K562 (cell line): ENCODE results near the gene ATP5F1C. TPM values are rescaled to one million over a fixed set of nuclear protein-coding genes. Genes with fewer than 3 reads are reported as not detected.
A peak's percentile ranks its signal among the peaks of the same experiment; 100 is the strongest.

Experiments
- FOSL1 ChIP-seq: fragments of 200-800 bp; sonication (Bioruptor generic); conservative IDR thresholded peaks from 2 replicates; pipeline ENCODE4 v1.6.1; 2016; ENCODE audit warnings: missing genetic modification characterization, missing compliant biosample characterization
- FOXM1 ChIP-seq, 2 experiments: fragments of 450-650 bp in 1 of 2; sonication (generic) in 1 of 2; formaldehyde crosslinking in 1 of 2; IDR thresholded peaks; 2 replicates each; pipeline versions ENCODE4 v1.6.1 to v1.9.0; 2017 to 2022; ENCODE audit warnings: low read depth in 2 of 2, mild to moderate bottlenecking in 2 of 2, missing genetic modification reagents in 1 of 2, moderate library complexity in 1 of 2
- MAZ ChIP-seq, 2 experiments: fragments of 450-650 bp in 1 of 2; sonication (generic) in 1 of 2; formaldehyde crosslinking; IDR thresholded peaks in 1 of 2; conservative IDR thresholded peaks in 1 of 2; 2 replicates each; pipeline versions ENCODE4 v1.4.0 to v1.5.0; 2020; ENCODE audit warnings: mild to moderate bottlenecking in 1 of 2, missing genetic modification reagents in 1 of 2
- SPI1 ChIP-seq: IDR thresholded peaks from 2 replicates; pipeline ENCODE4 v1.6.1; 2011; ENCODE audit warnings: low read depth, low read length, control low read depth, borderline replicate concordance
- polyA plus RNA-seq, 8 experiments: library from polyadenylated mRNA; depleted of rRNA in 4 of 8; stranded (reverse) in 5 of 8; unstranded in 3 of 8; fragments of >200 nt; fragmentation: Nextera tagmentation in 2 of 8; fragmentation: Illumina TruSeq in 1 of 8; extraction: Ambion mirVana in 2 of 8; extraction: Trizol in 1 of 8; gene quantifications; 2 replicates each; pipeline versions ENCODE4 v1.2.1 to v1.2.3, GENCODE V29; 2011 to 2014; ENCODE audit warnings: inconsistent platforms in 1 of 8, missing spikeins in 1 of 8
- total RNA-seq, 7 experiments: library from RNA; depleted of rRNA in 6 of 7; stranded (reverse); fragments of >200 nt in 6 of 7; fragmentation: Illumina TruSeq in 2 of 7; extraction: Trizol in 2 of 7; gene quantifications; 2 replicates each; pipeline versions ENCODE4 v1.2.1 to v1.2.3, GENCODE V29; 2011 to 2021; ENCODE audit warnings: low replicate concordance in 1 of 7
- TF ChIP-seq, protein P1 (sequence below): fragments of 200-600 bp; sonication (generic); IDR thresholded peaks from one replicate; pipeline ENCODE4 v1.6.1; 2012; ENCODE audit warnings: mild to moderate bottlenecking, low read depth, low read length, inconsistent platforms
- TF ChIP-seq, protein P2 (sequence below): sonication (generic); formaldehyde crosslinking; IDR thresholded peaks from 2 replicates; pipeline ENCODE4 v1.8.0; 2022; ENCODE audit warnings: mild to moderate bottlenecking, missing genetic modification reagents
- TF ChIP-seq, protein P3 (sequence below): fragments of 250-450 bp; sonication (Bioruptor Pico); IDR thresholded peaks from 2 replicates; pipeline ENCODE4 v1.4.0; 2020; ENCODE audit warnings: mild to moderate bottlenecking

Gene ATP5F1C
- total and polyA plus RNA-seq, 9 of the 15 experiments (the other 6 are each of a cell fraction or from before 2014, with no cell fraction given): 389 to 1,475 (median 559) TPM

GRCh38 chr10:7818295-7819120 is 30.5 kb downstream of the ATP5F1C start, which contains the start of gene TAF3 (continued):
- TF ChIP-seq, protein P1, sequence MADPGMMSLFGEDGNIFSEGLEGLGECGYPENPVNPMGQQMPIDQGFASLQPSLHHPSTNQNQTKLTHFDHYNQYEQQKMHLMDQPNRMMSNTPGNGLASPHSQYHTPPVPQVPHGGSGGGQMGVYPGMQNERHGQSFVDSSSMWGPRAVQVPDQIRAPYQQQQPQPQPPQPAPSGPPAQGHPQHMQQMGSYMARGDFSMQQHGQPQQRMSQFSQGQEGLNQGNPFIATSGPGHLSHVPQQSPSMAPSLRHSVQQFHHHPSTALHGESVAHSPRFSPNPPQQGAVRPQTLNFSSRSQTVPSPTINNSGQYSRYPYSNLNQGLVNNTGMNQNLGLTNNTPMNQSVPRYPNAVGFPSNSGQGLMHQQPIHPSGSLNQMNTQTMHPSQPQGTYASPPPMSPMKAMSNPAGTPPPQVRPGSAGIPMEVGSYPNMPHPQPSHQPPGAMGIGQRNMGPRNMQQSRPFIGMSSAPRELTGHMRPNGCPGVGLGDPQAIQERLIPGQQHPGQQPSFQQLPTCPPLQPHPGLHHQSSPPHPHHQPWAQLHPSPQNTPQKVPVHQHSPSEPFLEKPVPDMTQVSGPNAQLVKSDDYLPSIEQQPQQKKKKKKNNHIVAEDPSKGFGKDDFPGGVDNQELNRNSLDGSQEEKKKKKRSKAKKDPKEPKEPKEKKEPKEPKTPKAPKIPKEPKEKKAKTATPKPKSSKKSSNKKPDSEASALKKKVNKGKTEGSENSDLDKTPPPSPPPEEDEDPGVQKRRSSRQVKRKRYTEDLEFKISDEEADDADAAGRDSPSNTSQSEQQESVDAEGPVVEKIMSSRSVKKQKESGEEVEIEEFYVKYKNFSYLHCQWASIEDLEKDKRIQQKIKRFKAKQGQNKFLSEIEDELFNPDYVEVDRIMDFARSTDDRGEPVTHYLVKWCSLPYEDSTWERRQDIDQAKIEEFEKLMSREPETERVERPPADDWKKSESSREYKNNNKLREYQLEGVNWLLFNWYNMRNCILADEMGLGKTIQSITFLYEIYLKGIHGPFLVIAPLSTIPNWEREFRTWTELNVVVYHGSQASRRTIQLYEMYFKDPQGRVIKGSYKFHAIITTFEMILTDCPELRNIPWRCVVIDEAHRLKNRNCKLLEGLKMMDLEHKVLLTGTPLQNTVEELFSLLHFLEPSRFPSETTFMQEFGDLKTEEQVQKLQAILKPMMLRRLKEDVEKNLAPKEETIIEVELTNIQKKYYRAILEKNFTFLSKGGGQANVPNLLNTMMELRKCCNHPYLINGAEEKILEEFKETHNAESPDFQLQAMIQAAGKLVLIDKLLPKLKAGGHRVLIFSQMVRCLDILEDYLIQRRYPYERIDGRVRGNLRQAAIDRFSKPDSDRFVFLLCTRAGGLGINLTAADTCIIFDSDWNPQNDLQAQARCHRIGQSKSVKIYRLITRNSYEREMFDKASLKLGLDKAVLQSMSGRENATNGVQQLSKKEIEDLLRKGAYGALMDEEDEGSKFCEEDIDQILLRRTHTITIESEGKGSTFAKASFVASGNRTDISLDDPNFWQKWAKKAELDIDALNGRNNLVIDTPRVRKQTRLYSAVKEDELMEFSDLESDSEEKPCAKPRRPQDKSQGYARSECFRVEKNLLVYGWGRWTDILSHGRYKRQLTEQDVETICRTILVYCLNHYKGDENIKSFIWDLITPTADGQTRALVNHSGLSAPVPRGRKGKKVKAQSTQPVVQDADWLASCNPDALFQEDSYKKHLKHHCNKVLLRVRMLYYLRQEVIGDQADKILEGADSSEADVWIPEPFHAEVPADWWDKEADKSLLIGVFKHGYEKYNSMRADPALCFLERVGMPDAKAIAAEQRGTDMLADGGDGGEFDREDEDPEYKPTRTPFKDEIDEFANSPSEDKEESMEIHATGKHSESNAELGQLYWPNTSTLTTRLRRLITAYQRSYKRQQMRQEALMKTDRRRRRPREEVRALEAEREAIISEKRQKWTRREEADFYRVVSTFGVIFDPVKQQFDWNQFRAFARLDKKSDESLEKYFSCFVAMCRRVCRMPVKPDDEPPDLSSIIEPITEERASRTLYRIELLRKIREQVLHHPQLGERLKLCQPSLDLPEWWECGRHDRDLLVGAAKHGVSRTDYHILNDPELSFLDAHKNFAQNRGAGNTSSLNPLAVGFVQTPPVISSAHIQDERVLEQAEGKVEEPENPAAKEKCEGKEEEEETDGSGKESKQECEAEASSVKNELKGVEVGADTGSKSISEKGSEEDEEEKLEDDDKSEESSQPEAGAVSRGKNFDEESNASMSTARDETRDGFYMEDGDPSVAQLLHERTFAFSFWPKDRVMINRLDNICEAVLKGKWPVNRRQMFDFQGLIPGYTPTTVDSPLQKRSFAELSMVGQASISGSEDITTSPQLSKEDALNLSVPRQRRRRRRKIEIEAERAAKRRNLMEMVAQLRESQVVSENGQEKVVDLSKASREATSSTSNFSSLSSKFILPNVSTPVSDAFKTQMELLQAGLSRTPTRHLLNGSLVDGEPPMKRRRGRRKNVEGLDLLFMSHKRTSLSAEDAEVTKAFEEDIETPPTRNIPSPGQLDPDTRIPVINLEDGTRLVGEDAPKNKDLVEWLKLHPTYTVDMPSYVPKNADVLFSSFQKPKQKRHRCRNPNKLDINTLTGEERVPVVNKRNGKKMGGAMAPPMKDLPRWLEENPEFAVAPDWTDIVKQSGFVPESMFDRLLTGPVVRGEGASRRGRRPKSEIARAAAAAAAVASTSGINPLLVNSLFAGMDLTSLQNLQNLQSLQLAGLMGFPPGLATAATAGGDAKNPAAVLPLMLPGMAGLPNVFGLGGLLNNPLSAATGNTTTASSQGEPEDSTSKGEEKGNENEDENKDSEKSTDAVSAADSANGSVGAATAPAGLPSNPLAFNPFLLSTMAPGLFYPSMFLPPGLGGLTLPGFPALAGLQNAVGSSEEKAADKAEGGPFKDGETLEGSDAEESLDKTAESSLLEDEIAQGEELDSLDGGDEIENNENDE: no peak
- TF ChIP-seq, protein P2, sequence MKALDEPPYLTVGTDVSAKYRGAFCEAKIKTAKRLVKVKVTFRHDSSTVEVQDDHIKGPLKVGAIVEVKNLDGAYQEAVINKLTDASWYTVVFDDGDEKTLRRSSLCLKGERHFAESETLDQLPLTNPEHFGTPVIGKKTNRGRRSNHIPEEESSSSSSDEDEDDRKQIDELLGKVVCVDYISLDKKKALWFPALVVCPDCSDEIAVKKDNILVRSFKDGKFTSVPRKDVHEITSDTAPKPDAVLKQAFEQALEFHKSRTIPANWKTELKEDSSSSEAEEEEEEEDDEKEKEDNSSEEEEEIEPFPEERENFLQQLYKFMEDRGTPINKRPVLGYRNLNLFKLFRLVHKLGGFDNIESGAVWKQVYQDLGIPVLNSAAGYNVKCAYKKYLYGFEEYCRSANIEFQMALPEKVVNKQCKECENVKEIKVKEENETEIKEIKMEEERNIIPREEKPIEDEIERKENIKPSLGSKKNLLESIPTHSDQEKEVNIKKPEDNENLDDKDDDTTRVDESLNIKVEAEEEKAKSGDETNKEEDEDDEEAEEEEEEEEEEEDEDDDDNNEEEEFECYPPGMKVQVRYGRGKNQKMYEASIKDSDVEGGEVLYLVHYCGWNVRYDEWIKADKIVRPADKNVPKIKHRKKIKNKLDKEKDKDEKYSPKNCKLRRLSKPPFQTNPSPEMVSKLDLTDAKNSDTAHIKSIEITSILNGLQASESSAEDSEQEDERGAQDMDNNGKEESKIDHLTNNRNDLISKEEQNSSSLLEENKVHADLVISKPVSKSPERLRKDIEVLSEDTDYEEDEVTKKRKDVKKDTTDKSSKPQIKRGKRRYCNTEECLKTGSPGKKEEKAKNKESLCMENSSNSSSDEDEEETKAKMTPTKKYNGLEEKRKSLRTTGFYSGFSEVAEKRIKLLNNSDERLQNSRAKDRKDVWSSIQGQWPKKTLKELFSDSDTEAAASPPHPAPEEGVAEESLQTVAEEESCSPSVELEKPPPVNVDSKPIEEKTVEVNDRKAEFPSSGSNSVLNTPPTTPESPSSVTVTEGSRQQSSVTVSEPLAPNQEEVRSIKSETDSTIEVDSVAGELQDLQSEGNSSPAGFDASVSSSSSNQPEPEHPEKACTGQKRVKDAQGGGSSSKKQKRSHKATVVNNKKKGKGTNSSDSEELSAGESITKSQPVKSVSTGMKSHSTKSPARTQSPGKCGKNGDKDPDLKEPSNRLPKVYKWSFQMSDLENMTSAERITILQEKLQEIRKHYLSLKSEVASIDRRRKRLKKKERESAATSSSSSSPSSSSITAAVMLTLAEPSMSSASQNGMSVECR (CRISPR knock-in tag): no peak
- TF ChIP-seq FOSL1 (tag) (0 out of 2 replicates have a peak, but pooled peaks have one; percentile 18), SPI1 (no peak), MAZ (CRISPR knock-in tag; conservative IDR thresholded peaks at IDR 0.05 in 1 of 2, IDR thresholded peaks at IDR 0.05 in 1 of 2) (peak; percentile 81 to 87), FOXM1 (IDR thresholded peaks at IDR 0.05; ENCODE audit: low read depth) (no peak), FOXM1 (CRISPR knock-in tag; IDR thresholded peaks at IDR 0.05; ENCODE audit: low read depth) (no peak)
- TF ChIP-seq, protein P3, sequence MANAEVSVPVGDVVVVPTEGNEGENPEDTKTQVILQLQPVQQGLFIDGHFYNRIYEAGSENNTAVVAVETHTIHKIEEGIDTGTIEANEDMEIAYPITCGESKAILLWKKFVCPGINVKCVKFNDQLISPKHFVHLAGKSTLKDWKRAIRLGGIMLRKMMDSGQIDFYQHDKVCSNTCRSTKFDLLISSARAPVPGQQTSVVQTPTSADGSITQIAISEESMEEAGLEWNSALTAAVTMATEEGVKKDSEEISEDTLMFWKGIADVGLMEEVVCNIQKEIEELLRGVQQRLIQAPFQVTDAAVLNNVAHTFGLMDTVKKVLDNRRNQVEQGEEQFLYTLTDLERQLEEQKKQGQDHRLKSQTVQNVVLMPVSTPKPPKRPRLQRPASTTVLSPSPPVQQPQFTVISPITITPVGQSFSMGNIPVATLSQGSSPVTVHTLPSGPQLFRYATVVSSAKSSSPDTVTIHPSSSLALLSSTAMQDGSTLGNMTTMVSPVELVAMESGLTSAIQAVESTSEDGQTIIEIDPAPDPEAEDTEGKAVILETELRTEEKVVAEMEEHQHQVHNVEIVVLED: peak; percentile 76
